ENCODE results near the gene CAPZA3.
"Not testable (repeated sequence)": the region's sequence is repeated elsewhere in the genome, so short reads cannot be mapped to it uniquely, and the experiment has no call there.

CAPZA3 gene

DNA sequence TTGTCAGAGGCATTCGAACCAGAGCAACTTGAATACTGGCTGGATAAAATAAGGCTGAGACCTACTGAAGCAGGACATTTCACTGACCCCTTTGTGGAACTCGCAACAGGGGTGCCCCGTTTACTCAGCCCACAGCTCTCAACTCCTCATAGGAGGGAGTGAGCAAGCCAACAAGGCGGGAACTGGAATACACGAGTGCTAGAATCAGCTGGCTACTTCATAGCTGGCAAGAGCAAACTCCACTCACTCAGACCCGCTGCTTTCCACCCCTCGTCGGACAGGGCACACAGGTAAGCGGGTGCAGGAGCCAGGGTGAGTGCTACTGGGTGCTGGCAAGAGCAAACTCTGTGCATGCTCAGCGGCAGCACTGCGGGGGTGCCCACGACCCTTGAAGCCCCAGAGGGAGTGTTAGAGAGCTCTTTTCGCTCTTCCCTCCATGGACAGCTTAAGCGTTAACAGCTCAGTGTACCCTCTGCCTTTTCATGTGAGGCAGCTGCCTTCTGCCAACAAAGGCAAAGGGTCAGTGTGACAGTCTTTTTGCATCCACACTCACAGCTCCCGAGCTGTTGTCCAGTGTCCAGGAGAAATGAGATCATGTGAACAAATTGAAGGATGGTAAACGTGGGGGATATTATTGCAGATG is 15.7 kb downstream of the CAPZA3 start:
- no peak for DNase-seq (ENCODE audit: low spot score)

DNA sequence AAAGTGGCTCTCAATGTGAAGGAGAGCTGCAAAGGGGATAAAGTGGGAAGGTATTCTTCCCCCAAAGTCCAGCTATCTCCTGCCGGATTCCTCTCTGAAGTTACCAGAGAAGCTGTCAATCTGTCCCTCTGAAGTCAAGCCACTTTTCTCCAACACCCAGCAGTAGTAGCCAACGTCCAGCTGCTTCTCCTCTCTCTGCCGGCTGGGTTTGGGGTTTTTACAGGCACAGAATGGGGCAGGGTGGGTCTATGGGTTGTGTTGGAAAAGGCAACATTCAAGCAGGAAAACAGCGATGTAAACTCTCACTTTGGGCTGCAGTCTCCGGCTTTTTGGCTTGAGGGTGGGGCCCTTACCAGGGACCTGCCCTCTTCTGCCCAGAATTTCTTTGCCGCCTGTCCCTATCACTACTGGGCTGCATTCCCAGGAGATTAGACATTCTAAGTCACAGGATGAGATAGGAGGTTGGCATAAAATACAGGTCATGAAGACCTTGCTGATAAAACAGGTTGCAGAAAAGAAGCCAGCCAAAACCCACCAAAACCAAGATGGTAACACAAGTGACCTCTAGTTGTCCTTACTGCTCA is 16.3 kb downstream of the CAPZA3 start:
- DNase-seq (ENCODE audit: low spot score): no peak

DNA sequence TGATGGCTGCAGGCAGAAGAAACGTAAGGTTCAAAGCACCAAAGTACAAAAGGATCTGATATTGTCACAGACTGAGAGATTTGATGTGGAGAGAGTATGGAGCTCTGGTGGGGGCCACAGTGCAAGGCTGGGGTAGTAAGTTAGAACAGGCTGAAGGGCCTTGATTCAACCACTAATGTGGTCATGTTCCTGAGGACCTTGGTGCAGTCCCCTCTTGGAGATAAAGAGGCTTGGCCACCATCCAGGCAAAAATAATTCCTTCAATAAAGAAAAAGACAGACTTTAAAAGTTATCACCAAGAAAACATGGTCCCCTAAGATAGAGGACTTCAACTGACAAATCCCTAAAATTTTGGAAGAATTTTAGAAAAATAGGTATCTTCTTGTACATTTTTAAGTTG is 17.4 kb downstream of the CAPZA3 start:
- DNase-seq (ENCODE audit: low spot score): no peak

DNA sequence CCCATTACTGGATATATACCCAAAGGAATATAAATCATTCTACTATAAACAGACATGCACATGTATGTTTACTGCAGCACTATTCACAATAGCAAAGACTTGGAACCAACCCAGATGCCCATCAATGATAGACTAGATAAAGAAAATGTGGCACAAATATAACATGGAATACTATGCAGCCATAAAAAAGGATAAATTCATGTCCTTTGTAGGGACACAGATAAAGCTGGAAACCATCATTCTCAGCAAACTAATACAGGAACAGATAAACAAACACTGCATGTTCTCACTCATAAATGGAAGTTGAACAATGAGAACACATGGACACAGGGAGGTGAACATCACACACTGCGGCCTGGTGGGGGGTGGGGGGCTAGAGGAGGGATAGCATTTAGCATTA is 28.6 kb downstream of the CAPZA3 start:
- DNase-seq (ENCODE audit: low spot score): not testable (repeated sequence)

DNA sequence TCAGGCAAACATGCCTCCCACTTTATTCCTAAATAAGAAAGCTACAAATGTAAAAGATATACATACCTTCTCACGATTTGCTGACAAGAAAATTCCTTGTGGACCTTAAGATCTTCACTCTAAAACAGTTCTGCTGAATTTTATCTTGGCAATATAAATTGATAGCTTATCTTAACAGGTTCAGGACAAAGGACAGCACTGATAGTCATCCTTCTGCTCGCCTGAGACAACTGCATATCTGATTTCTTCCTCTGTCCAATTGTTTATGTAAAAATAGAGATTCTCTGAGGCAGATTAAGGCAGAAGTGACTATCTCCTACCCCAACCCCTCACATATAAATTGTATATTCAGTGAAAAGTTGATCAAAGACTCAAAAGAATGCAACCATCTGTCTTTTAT is 44.9 kb downstream of the CAPZA3 start:
- no peak for DNase-seq (ENCODE audit: low spot score)

DNA sequence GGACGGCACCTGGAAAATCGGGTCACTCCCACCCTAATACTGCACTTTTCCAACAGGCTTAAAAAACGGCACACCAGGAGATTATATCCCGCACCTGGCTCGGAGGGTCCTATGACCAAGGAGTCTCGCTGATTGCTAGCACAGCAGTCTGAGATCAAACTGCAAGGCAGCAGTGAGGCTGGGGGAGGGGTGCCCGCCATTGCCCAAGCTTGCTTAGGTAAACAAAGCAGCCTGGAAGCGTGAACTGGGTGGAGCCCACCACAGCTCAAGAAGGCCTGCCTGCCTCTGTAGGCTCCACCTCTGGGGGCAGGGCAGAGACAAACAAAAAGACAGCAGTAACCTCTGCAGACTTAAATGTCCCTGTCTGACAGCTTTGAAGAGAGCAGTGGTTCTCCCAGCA is 47.5 kb downstream of the CAPZA3 start:
- not testable (repeated sequence) for DNase-seq (ENCODE audit: low spot score)
